ENCODE results near the gene AK1. TPM values are rescaled to one million over a fixed set of nuclear protein-coding genes. Genes with fewer than 3 reads are reported as not detected.

AK1 gene
- total RNA-seq, 1 experiment from 2014 or later: 31.6 TPM

GRCh38 chr9:127918183-127919107 lies 41.0 kb upstream of the AK1 start:
- H3K4me2 ChIP-seq (ENCODE audit: insufficient read depth, insufficient read length, low read length): no peak overlapping the region
- peaks cover 2% of the 10 kb centered on the region; the same call in 1 of the 2 replicates for H3K4me1 ChIP-seq (ENCODE audit: insufficient read depth, low read length)
- no peak overlapping the region for H2BK120ac ChIP-seq (ENCODE audit: low read depth, low read length, poor library complexity, severe bottlenecking)
- H3K27me3 ChIP-seq (ENCODE audit: insufficient read depth, low read length): peaks cover 2% of the 10 kb centered on the region; the same call in 1 of the 2 replicates
- H2BK12ac ChIP-seq (ENCODE audit: insufficient read length, low read depth, low read length): no peak overlapping the region
- no peak overlapping the region for H4K91ac ChIP-seq (ENCODE audit: insufficient read length, low read depth, low read length)
- Mint-ChIP-seq H3K27ac (no peak overlapping the region; a peak in 1 of 7 replicates), H3K36me3 (ENCODE audit: insufficient read depth in 1 of 3, low read depth in 3 of 3) (peaks cover 0 to 5% (median 0%) of the 10 kb centered on the region in 3 experiments; a peak in 3 of 7 replicates), H3K4me3 (peak overlapping the region in 1 of 2 experiments; percentile 54; a peak in 2 of 5 replicates), H3K9me3 (no peaks in the 10 kb centered on the region; a peak in 1 of 5 replicates), H3K4me1 (peaks cover 15 to 17% of the 10 kb centered on the region in 2 experiments), H3K27me3 (ENCODE audit: low read depth) (peaks cover 26% of the 10 kb centered on the region)
- no peak overlapping the region for H4K8ac ChIP-seq (replicated peaks; ENCODE audit: insufficient read length, low read depth, low read length)
- H3K56ac ChIP-seq (ENCODE audit: insufficient read length, low read depth, low read length): no peak overlapping the region
- no peak overlapping the region for H3K23ac ChIP-seq (ENCODE audit: insufficient read length, low read depth, low read length)
- no peak overlapping the region for H3K4ac ChIP-seq (ENCODE audit: low read depth, low read length)
- H4K20me1 ChIP-seq (ENCODE audit: control insufficient read depth, insufficient read depth, insufficient read length): peaks cover 2% of the 10 kb centered on the region
- H3K18ac ChIP-seq (ENCODE audit: insufficient read length, low read depth, low read length): no peak overlapping the region
- no peaks in the 10 kb centered on the region for H3K79me1 ChIP-seq (ENCODE audit: insufficient read depth, low read depth, low read length, poor library complexity, severe bottlenecking)
- no peak overlapping the region for H2AK5ac ChIP-seq (ENCODE audit: insufficient read length, low read length)
- H2BK15ac ChIP-seq (ENCODE audit: low read depth, low read length): no peak overlapping the region
- H2BK5ac ChIP-seq (ENCODE audit: insufficient read length, low read length): no peak overlapping the region
- no peak overlapping the region for H2AFZ ChIP-seq (ENCODE audit: low read length)
- DNase-seq: peak; percentile 71
- no peak overlapping the region for H3T11ph ChIP-seq (ENCODE audit: low read length)
- peaks cover 5% of the 10 kb centered on the region for H3K23me2 ChIP-seq (ENCODE audit: insufficient read length, low read depth, low read length, poor library complexity, severe bottlenecking)
- no peak overlapping the region for H3K27ac ChIP-seq (ENCODE audit: insufficient read length, low read depth, low read length)
- TF ChIP-seq, protein P1, sequence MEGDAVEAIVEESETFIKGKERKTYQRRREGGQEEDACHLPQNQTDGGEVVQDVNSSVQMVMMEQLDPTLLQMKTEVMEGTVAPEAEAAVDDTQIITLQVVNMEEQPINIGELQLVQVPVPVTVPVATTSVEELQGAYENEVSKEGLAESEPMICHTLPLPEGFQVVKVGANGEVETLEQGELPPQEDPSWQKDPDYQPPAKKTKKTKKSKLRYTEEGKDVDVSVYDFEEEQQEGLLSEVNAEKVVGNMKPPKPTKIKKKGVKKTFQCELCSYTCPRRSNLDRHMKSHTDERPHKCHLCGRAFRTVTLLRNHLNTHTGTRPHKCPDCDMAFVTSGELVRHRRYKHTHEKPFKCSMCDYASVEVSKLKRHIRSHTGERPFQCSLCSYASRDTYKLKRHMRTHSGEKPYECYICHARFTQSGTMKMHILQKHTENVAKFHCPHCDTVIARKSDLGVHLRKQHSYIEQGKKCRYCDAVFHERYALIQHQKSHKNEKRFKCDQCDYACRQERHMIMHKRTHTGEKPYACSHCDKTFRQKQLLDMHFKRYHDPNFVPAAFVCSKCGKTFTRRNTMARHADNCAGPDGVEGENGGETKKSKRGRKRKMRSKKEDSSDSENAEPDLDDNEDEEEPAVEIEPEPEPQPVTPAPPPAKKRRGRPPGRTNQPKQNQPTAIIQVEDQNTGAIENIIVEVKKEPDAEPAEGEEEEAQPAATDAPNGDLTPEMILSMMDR (conservative IDR thresholded peaks at IDR 0.05): peak; percentile 55
- H3K9me3 ChIP-seq (ENCODE audit: control insufficient read depth, low read depth, low read length): no peaks in the 10 kb centered on the region
- no CpG with 5 or more reads among the region's 8 CpGs for WGBS (ENCODE audit: extremely low coverage, insufficient read length, low lambda C conversion rate)
- no peaks in the 10 kb centered on the region for H3K79me2 ChIP-seq (ENCODE audit: insufficient read depth, low read length)
- H2BK20ac ChIP-seq (ENCODE audit: low read depth, low read length, poor library complexity, severe bottlenecking): no peak overlapping the region
- no peak overlapping the region for H3K14ac ChIP-seq (ENCODE audit: insufficient read depth, low read length)
- no peak overlapping the region for H4K5ac ChIP-seq (ENCODE audit: insufficient read length, low read depth, low read length)
- no peak overlapping the region for H3K9ac ChIP-seq (ENCODE audit: extremely low read depth, insufficient read length, low read length)

Measured in H9 (cell line).